BJ (cell line): ENCODE results near the gene NAA38. TPM values are rescaled to one million over a fixed set of nuclear protein-coding genes. Genes with fewer than 3 reads are reported as not detected.
A peak's percentile ranks its signal among the peaks of the same experiment; 100 is the strongest.

Experiments used
- CTCF ChIA-PET: fragments of 350-600 bp; formaldehyde crosslinking; extraction: SDS; loops from one replicate; lab custom pipeline; 2021; ENCODE audit warnings: antibody characterized with exemption, inconsistent platforms; lab: Yijun Ruan, JAX
- POLR2A ChIA-PET: fragments of 300-600 bp; sonication (Branson Sonifier 250); formaldehyde crosslinking; extraction: SDS; loops from one replicate; lab custom pipeline; 2021; ENCODE audit warnings: antibody characterized with exemption; lab: Charles Lee
- DNase-seq: peaks from one replicate; pipeline ENCODE4 v3.0.0-alpha.2; 2011; ENCODE audit warnings: low read depth
- H3K27me3 ChIP-seq: 2 replicates; pipeline ENCODE4 v1.6.0; 2011; ENCODE audit warnings: low read length; ENCODE audit not compliant: control insufficient read depth, insufficient read depth
- H3K36me3 ChIP-seq: 2 replicates; pipeline ENCODE4 v1.5.1; 2011; ENCODE audit warnings: low read length; ENCODE audit not compliant: control insufficient read depth, insufficient read depth
- H3K4me3 ChIP-seq: 2 replicates; pipeline ENCODE4 v1.5.1; 2011; ENCODE audit warnings: low read depth, mild to moderate bottlenecking, control low read depth, low read length
- CTCF ChIP-seq: IDR thresholded peaks from 2 replicates; pipeline ENCODE4 v1.5.1; 2011; ENCODE audit warnings: low read depth, mild to moderate bottlenecking, control low read depth, inconsistent platforms, low read length, moderate library complexity; ENCODE audit not compliant: insufficient read depth
- polyA plus RNA-seq: library from polyadenylated mRNA; depleted of rRNA; stranded (reverse); fragments of >200 nt; gene quantifications from 2 replicates; pipeline ENCODE4 v1.2.3, GENCODE V29; 2011

NAA38 gene
- polyA plus RNA-seq, 1 experiment, result 82.7 TPM

- Histone ChIP-seq H3K4me3 (no peak overlapping the region), H3K36me3 (peaks cover 5% of the 10 kb centered on the region), H3K27me3 (no peaks in the 10 kb centered on the region)
- TF ChIP-seq CTCF, result no peak
- ChIA-PET CTCF (interaction anchor here (1.3 kb wide), 1 partner anchor 96 kb away, joined by 3 read pairs; no protein-coding TSS in a partner anchor), POLR2A (no interaction called here)
- no peak for DNase-seq
These were observed 17.5 kb downstream of the NAA38 start for GRCh38 chr17:7839876-7840261.

- ChIA-PET POLR2A (interaction anchor here (0.5 kb wide), 1 partner anchor 217 kb away, joined by 4 read pairs; no protein-coding TSS in a partner anchor), CTCF (interaction anchor here (1.3 to 1.9 kb wide), 3 partner anchors 21 to 149 kb away, joined by 3 to 7 read pairs (median 5); no protein-coding TSS in a partner anchor)
- no peak for DNase-seq
- Histone ChIP-seq H3K27me3 (no peaks in the 10 kb centered on the region), H3K4me3 (peak overlapping the region; percentile 85; the same call in 1 of the 2 replicates), H3K36me3 (peaks cover 5% of the 10 kb centered on the region; the same call in 1 of the 2 replicates)
- no peak for TF ChIP-seq CTCF
These were observed 18.0 kb downstream of the NAA38 start for GRCh38 chr17:7839190-7839875.

GRCh38 chr17:7838090-7839075 lies 19.0 kb downstream of the NAA38 start:
- DNase-seq, result no peak
- CTCF ChIA-PET, result interaction anchor here (0.6 to 2.4 kb wide), 5 partner anchors 13 to 150 kb away, joined by 3 to 12 read pairs (median 7); partner anchors contain the start of genes CYB5D1, NAA38 and TMEM88
- POLR2A ChIA-PET, result interaction anchor here (0.5 to 0.6 kb wide), 2 partner anchors 19 to 218 kb away, joined by 3 to 4 read pairs; partner anchors contain the start of gene NAA38

GRCh38 chr17:7837408-7838088 lies 19.8 kb downstream of the NAA38 start:
- H3K27me3 ChIP-seq, result no peaks in the 10 kb centered on the region
- ChIA-PET CTCF (interaction anchor here (0.6 to 2.4 kb wide), 6 partner anchors 13 to 151 kb away, joined by 3 to 12 read pairs (median 6); partner anchors contain the start of genes CYB5D1, NAA38 and TMEM88), POLR2A (interaction anchor here (0.6 to 0.8 kb wide), 2 partner anchors 20 kb away, joined by 3 read pairs; partner anchors contain the start of gene NAA38)
- DNase-seq, result no peak
- H3K36me3 ChIP-seq, result peaks cover 5% of the 10 kb centered on the region; the same call in 1 of the 2 replicates
- H3K4me3 ChIP-seq, result peak overlapping the region; percentile 85
- TF ChIP-seq CTCF, result no peak

More at GRCh38 chr17:7838090-7839075, 19.0 kb downstream of the NAA38 start:
- peak overlapping the region; percentile 85 for H3K4me3 ChIP-seq
- H3K36me3 ChIP-seq, result peaks cover 5% of the 10 kb centered on the region; the same call in 1 of the 2 replicates
- no peak for TF ChIP-seq CTCF
- no peaks in the 10 kb centered on the region for H3K27me3 ChIP-seq
